Esophagus squamous epithelium (tissue), 4 donors: Measurements from ENCODE around the gene SPECC1L.

ENCODE experiments used
- POLR2A ChIP-seq, 4 donors: fragments of 450-650 bp; IDR thresholded peaks; one replicate each; pipeline ENCODE4 v1.6.1; 2017; ENCODE audit warnings: antibody characterized with exemption in 4 of 4, mild to moderate bottlenecking in 4 of 4, moderate library complexity in 3 of 4
- TF ChIP-seq, protein P1 (sequence below), 6 experiments: fragments of 450-650 bp in 4 of 6; fragments of 200-600 bp in 2 of 6; sonication (generic) in 2 of 6; IDR thresholded peaks; one replicate each; pipeline ENCODE4 v1.5.1; 2016 to 2019; ENCODE audit warnings: antibody characterized with exemption in 6 of 6, mild to moderate bottlenecking in 4 of 6, moderate library complexity in 4 of 6

DNA sequence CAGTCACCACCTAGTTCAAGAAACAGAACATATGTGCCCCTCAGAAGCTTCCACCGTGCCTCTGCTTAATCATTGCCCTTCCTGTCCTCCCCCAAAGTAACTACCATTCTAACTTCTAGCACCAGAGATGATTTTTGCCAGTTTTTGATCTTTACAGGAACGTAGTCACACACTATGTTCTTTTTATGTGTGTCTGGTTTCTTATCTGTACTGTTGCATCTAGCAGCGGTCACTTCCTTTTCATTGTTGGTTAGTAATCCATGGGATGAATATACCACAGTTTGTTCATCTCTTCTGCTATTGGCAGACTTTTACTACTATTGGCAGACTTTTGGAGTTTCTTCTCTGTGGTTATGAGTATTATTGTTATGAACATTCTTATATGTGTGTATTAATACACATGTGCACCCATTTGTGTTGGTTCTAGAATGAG lies 34.6 kb downstream of the SPECC1L start:
- TF ChIP-seq, protein P1, sequence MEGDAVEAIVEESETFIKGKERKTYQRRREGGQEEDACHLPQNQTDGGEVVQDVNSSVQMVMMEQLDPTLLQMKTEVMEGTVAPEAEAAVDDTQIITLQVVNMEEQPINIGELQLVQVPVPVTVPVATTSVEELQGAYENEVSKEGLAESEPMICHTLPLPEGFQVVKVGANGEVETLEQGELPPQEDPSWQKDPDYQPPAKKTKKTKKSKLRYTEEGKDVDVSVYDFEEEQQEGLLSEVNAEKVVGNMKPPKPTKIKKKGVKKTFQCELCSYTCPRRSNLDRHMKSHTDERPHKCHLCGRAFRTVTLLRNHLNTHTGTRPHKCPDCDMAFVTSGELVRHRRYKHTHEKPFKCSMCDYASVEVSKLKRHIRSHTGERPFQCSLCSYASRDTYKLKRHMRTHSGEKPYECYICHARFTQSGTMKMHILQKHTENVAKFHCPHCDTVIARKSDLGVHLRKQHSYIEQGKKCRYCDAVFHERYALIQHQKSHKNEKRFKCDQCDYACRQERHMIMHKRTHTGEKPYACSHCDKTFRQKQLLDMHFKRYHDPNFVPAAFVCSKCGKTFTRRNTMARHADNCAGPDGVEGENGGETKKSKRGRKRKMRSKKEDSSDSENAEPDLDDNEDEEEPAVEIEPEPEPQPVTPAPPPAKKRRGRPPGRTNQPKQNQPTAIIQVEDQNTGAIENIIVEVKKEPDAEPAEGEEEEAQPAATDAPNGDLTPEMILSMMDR (IDR thresholded peaks at IDR 0.05), result no peak
- TF ChIP-seq POLR2A (IDR thresholded peaks at IDR 0.05), result no peak
